RWPE2 (cell line): ENCODE data around the gene ZBP1.

ENCODE experiments used
- ATAC-seq: fragments of 200-7000 bp; cut with Tn5 transposase; 3 replicates; pipeline ENCODE4 v1.9.1; 2021; ENCODE audit warnings: low read depth
- DNase-seq: peaks from one replicate; pipeline ENCODE4 v3.0.0-alpha.2; 2020; ENCODE audit warnings: low spot score
- H3K27ac ChIP-seq: fragments of 450-650 bp; 2 replicates; pipeline ENCODE4 v1.5.1; 2017; ENCODE audit warnings: mild to moderate bottlenecking; ENCODE audit not compliant: poor library complexity, severe bottlenecking
- H3K27me3 ChIP-seq: fragments of 250-450 bp; sonication (Bioruptor Pico); 2 replicates; pipeline ENCODE4 v1.5.1; 2021; ENCODE audit warnings: mild to moderate bottlenecking, moderate library complexity; ENCODE audit not compliant: insufficient read depth, poor library complexity, severe bottlenecking
- H3K36me3 ChIP-seq: fragments of 250-450 bp; sonication (Bioruptor Pico); 2 replicates; pipeline ENCODE4 v1.5.1; 2020; ENCODE audit warnings: low read depth, mild to moderate bottlenecking, moderate library complexity
- H3K4me1 ChIP-seq: fragments of 250-450 bp; sonication (Bioruptor Pico); 2 replicates; pipeline ENCODE4 v1.5.1; 2021; ENCODE audit warnings: mild to moderate bottlenecking, moderate library complexity; ENCODE audit not compliant: insufficient read depth, poor library complexity, severe bottlenecking
- H3K4me3 ChIP-seq: fragments of 250-450 bp; sonication (Bioruptor Pico); 2 replicates; pipeline ENCODE4 v1.5.1; 2021; ENCODE audit warnings: mild to moderate bottlenecking, moderate library complexity; ENCODE audit not compliant: severe bottlenecking
- H3K9me3 ChIP-seq: fragments of 250-450 bp; sonication (Bioruptor Pico); 2 replicates; pipeline ENCODE4 v1.5.1; 2021; ENCODE audit warnings: mild to moderate bottlenecking, moderate library complexity; ENCODE audit not compliant: severe bottlenecking
- CTCF ChIP-seq: fragments of 450-650 bp; IDR thresholded peaks from one replicate; pipeline ENCODE4 v1.5.1; 2017; ENCODE audit warnings: mild to moderate bottlenecking, moderate library complexity; ENCODE audit not compliant: poor library complexity, severe bottlenecking

Gene ZBP1

GRCh38 chr20:57652606-57653545, 32.6 kb upstream of the ZBP1 start:
- Histone ChIP-seq H3K4me1 (peaks cover 6% of the 10 kb centered on the region), H3K27me3 (no peaks in the 10 kb centered on the region), H3K36me3 (peaks cover 79% of the 10 kb centered on the region), H3K4me3 (no peak overlapping the region), H3K27ac (peak overlapping the region; percentile 53), H3K9me3 (no peaks in the 10 kb centered on the region)
- ATAC-seq (no peak), DNase-seq (peak; percentile 80)
- TF ChIP-seq CTCF: no peak

GRCh38 chr20:57651881-57652605, 31.8 kb upstream of the ZBP1 start:
- Histone ChIP-seq H3K4me3 (no peak overlapping the region), H3K4me1 (no peaks in the 10 kb centered on the region), H3K9me3 (no peaks in the 10 kb centered on the region), H3K27ac (no peak overlapping the region), H3K27me3 (no peaks in the 10 kb centered on the region), H3K36me3 (peaks cover 71% of the 10 kb centered on the region)
- no peak for TF ChIP-seq CTCF
- no peak for ATAC-seq
- DNase-seq: peak; percentile 84

GRCh38 chr20:57650756-57651483, 30.7 kb upstream of the ZBP1 start:
- peak; percentile 69 for DNase-seq
- Histone ChIP-seq H3K9me3 (no peaks in the 10 kb centered on the region), H3K4me1 (no peaks in the 10 kb centered on the region), H3K27me3 (no peaks in the 10 kb centered on the region), H3K36me3 (peaks cover 60% of the 10 kb centered on the region), H3K4me3 (no peak overlapping the region), H3K27ac (no peak overlapping the region)
- TF ChIP-seq CTCF: no peak
- ATAC-seq: no peak

GRCh38 chr20:57650266-57650665, 30.0 kb upstream of the ZBP1 start:
- ATAC-seq (no peak), DNase-seq (no peak)
- Histone ChIP-seq H3K36me3 (peaks cover 53% of the 10 kb centered on the region), H3K27me3 (no peaks in the 10 kb centered on the region), H3K27ac (no peak overlapping the region), H3K4me3 (no peak overlapping the region), H3K9me3 (no peaks in the 10 kb centered on the region), H3K4me1 (no peaks in the 10 kb centered on the region)
- TF ChIP-seq CTCF: no peak
